PFSK-1 (cell line): Measurements from ENCODE around the gene ZC3H4.

Experiments
- FOXP2 ChIP-seq: optimal IDR thresholded peaks from 2 replicates; pipeline ENCODE3; 2011; ENCODE audit warnings: borderline replicate concordance, control low read depth, inconsistent platforms; ENCODE audit not compliant: insufficient read depth; ENCODE audit errors: extremely low read length, extremely low read depth
- POLR2AphosphoS5 ChIP-seq: IDR thresholded peaks from 2 replicates; pipeline ENCODE4 v1.6.1; 2012; ENCODE audit warnings: low read depth, mild to moderate bottlenecking, control low read depth, low read length, moderate library complexity
- SIN3A ChIP-seq: IDR thresholded peaks from 2 replicates; pipeline ENCODE4 v1.6.1; 2012; ENCODE audit warnings: mild to moderate bottlenecking, low read length, moderate library complexity, borderline replicate concordance; ENCODE audit not compliant: insufficient read depth
- TAF1 ChIP-seq: IDR thresholded peaks from 2 replicates; pipeline ENCODE4 v1.6.1; 2012; ENCODE audit warnings: low read length, control low read depth, borderline replicate concordance; ENCODE audit not compliant: insufficient read depth
- TF ChIP-seq, protein P1 (sequence below), 2 experiments: IDR thresholded peaks; 2 replicates each; pipeline versions ENCODE4 v1.6.1 to v1.8.0; 2011 to 2012; ENCODE audit warnings: low read depth in 2 of 2, low read length in 2 of 2, control low read depth in 1 of 2, inconsistent platforms in 1 of 2, mild to moderate bottlenecking in 1 of 2, moderate library complexity in 1 of 2; ENCODE audit not compliant: insufficient read depth in 1 of 2

The ZC3H4 gene

DNA sequence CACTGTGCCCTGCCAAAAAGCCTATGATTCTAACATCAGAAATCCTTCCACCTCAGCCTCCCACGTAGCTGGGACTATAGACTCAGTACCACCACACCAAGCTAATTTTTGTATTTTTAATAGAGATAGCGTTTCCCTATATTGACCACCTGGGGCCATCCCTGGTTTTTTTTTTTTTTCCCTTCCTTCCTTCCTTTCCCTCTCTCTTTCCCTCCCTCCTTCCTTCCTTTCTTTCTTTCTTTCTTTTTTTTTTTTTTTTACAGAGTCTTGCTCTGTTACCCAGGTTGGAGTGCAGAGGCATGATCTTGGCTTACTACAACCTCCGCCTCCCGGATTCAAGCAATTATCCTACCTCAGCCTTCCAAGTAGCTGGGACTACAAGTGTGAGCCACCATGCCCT lies 16.0 kb upstream of the ZC3H4 start:
- no peak for TF ChIP-seq FOXP2
- no peak for TF ChIP-seq TAF1
- no peak for TF ChIP-seq POLR2AphosphoS5
- TF ChIP-seq SIN3A = no peak

DNA sequence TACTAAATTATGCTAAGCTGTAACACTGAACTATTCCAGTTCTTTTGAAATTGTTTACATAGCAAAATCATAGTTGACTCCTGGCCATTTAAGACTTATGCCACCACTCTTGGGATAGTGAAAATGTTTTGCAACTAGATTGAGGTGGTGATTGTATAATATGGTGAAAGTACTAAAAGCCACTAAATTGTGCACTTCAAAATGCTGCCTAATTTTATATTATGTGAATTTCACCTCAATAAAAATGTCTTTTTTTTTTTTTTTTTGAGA lies 12.0 kb upstream of the ZC3H4 start:
- no peak for TF ChIP-seq TAF1
- no peak for TF ChIP-seq POLR2AphosphoS5
- no peak for TF ChIP-seq SIN3A
- TF ChIP-seq, protein P1, sequence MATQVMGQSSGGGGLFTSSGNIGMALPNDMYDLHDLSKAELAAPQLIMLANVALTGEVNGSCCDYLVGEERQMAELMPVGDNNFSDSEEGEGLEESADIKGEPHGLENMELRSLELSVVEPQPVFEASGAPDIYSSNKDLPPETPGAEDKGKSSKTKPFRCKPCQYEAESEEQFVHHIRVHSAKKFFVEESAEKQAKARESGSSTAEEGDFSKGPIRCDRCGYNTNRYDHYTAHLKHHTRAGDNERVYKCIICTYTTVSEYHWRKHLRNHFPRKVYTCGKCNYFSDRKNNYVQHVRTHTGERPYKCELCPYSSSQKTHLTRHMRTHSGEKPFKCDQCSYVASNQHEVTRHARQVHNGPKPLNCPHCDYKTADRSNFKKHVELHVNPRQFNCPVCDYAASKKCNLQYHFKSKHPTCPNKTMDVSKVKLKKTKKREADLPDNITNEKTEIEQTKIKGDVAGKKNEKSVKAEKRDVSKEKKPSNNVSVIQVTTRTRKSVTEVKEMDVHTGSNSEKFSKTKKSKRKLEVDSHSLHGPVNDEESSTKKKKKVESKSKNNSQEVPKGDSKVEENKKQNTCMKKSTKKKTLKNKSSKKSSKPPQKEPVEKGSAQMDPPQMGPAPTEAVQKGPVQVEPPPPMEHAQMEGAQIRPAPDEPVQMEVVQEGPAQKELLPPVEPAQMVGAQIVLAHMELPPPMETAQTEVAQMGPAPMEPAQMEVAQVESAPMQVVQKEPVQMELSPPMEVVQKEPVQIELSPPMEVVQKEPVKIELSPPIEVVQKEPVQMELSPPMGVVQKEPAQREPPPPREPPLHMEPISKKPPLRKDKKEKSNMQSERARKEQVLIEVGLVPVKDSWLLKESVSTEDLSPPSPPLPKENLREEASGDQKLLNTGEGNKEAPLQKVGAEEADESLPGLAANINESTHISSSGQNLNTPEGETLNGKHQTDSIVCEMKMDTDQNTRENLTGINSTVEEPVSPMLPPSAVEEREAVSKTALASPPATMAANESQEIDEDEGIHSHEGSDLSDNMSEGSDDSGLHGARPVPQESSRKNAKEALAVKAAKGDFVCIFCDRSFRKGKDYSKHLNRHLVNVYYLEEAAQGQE (IDR thresholded peaks at IDR 0.05; ENCODE audit: insufficient read depth in 1 of 2, low read depth in 2 of 2, low read length in 2 of 2) = no peak
- TF ChIP-seq FOXP2 = no peak

DNA sequence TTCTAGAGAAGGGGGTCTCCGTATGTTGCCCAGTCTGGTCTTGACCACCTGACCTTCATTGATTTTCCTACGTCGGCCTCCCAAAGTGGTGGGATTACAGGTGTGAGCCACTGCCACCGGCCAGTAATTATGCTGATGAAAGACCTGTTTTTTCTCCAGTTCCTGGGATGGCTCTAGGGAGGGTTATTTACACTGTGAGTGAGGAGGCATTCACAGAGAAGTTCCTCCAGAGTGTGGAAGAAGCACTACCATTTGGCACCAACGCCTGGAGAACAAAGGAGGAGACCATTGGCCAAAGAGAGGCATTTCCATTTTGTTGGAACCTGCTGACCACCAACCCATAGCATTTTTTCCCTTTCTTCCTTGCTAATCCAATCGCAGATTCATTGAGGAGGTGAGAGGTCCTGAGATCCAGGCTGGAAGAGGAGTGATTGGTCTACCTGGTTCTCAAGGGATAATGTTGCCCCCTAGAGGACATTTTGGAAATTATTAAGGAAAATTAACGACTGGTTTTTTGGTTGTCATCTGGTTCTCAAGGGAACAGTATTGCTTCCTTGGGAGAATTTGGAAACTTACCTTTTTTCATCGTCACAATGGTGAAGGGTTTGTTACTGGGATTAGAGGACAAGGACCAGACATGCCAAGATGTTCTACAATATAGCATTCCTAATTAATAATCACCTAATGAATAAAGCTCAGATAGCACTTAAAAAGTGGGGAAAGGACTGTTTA lies 11.5 kb upstream of the ZC3H4 start:
- TF ChIP-seq, protein P1 (IDR thresholded peaks at IDR 0.05; ENCODE audit: insufficient read depth in 1 of 2, low read depth in 2 of 2, low read length in 2 of 2) = no peak
- TF ChIP-seq FOXP2 = no peak
- no peak for TF ChIP-seq SIN3A
- TF ChIP-seq TAF1 = no peak
- TF ChIP-seq POLR2AphosphoS5 = no peak

DNA sequence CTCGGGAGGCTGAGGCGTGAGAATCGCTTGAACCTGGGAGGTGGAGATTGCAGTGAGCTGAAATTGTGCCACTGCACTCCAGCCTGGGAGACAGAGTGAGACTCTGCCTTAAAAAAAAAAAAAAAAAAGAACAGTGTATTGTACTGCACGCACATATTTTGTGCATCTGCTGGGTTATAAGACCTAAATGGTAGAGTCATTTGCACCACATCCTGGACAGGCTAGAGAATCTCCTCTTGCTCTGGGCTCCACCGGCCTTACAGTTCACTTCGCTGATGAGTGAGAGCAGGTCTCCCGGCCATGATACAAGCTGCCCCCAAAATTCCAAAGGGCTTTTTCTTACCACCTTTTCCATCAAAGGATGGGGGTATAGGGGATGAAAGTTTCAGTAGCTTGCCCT lies 9.8 kb upstream of the ZC3H4 start:
- TF ChIP-seq SIN3A = no peak

DNA sequence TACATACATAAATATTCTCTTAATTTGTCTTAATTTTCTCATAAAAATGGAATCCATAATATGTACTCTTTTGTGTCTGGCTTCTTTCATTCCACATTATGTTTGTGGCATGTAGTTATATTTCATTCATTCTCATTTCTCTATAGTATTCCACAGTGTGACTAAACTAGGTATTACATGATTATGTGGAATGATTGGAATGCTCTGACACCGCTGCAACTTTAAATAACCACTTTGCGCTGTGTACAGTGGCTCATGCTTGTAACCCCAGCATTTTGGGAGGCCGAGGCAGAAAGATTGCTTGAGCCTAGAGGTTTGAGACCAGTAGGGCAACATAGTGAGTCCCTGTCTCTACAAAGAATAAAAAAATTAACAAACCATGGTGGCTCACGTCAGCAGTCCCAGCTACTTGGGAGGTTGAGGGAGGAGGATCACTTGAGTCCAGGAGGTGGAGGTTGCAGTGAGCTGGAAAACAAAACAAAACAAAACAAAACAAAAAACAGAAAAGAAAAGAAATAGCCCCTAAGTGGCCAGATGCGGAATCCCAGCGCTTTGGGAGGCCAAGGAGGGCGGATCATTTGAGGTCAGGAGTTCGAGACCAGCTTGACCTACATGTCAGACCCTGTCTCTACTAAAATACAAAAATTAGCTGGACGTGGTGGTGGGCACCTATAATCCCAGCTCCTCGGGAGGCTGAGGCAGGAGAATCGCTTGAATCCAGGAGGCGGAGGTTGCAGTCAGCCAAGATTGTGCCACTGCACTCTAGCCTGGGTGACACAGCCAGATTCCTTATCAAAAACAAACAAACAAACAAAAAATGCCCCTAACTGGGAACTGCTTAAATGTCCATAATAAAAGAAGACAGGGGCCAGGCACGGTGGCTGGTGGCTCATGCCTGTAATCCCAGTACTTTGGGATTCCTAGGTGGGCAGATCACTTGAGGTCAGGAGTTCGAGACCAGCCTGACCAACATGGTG lies 9.1 kb upstream of the ZC3H4 start:
- TF ChIP-seq SIN3A (no peak), FOXP2 (no peak), POLR2AphosphoS5 (no peak), TAF1 (no peak)
- TF ChIP-seq, protein P1 (IDR thresholded peaks at IDR 0.05; ENCODE audit: insufficient read depth in 1 of 2, low read depth in 2 of 2, low read length in 2 of 2) = no peak

DNA sequence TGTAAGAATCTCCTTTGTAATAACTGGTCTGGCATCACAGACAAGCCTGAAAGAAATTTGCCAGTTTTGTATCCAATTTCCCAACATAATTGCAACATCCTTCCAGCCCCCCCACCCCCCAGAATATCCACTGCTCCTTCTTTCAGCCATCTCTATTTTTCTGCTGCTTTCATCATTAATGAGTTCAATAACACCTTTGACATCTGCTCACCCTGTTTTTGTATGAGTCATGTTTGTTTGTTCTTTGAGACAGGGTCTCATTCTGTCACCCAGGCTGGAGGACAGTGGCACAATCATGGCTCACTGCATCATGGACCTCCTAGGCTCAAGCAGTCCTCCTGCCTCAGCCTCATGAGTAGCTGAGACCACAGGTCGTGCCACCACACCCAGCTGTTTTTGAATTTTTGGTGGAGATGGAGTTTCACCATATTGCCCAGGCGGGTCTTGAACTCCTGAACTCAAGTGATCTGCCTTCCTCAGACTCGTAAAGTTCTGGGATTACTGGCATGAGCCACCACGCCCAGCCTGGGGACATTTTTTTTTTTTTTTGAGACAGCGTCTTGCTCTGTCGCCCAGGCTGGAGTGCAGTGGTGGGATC lies 7.0 kb upstream of the ZC3H4 start:
- no peak for TF ChIP-seq TAF1
- no peak for TF ChIP-seq FOXP2
- TF ChIP-seq, protein P1 (IDR thresholded peaks at IDR 0.05; ENCODE audit: insufficient read depth in 1 of 2, low read depth in 2 of 2, low read length in 2 of 2) = no peak
- no peak for TF ChIP-seq POLR2AphosphoS5
- TF ChIP-seq SIN3A = no peak
